Kidney (tissue), 14 donors: ENCODE measurements around the gene NOC4L. TPM values are rescaled to one million over a fixed set of nuclear protein-coding genes. Genes with fewer than 3 reads are reported as not detected.

Experiments
- DNase-seq, 5 donors: peaks; one replicate each; pipeline ENCODE4 v3.0.0-alpha.2; 2013 to 2020
- FAIRE-seq: peaks from 2 replicates; lab custom pipeline; 2012; peaks lifted over from hg19 to GRCh38; lab: Jason Lieb, UNC
- H3K27ac ChIP-seq, 2 donors: one replicate each; pipeline ENCODE4 v1.7.0; 2013; ENCODE audit warnings: low read depth in 2 of 2, low read length in 2 of 2, inconsistent platforms in 1 of 2
- H3K27me3 ChIP-seq: one replicate; pipeline ENCODE4 v1.7.1; 2013; ENCODE audit warnings: low read length, inconsistent platforms; ENCODE audit not compliant: control insufficient read depth, insufficient read depth
- H3K36me3 ChIP-seq, 3 donors: one replicate each; pipeline versions ENCODE4 v1.7.0 to v1.7.1; 2013; ENCODE audit warnings: low read length in 3 of 3, control low read depth in 1 of 3, inconsistent platforms in 1 of 3; ENCODE audit not compliant: insufficient read depth in 3 of 3, control insufficient read depth in 2 of 3
- H3K4me1 ChIP-seq, 3 donors: one replicate each; pipeline versions ENCODE4 v1.7.0 to v1.7.1; 2013; ENCODE audit warnings: low read length in 3 of 3, inconsistent platforms in 1 of 3, low read depth in 1 of 3; ENCODE audit not compliant: control insufficient read depth in 2 of 3, insufficient read depth in 2 of 3
- H3K4me3 ChIP-seq, 3 donors: one replicate each; pipeline versions ENCODE4 v1.7.0 to v1.8.1; 2013; ENCODE audit warnings: low read length in 3 of 3, control low read depth in 1 of 3, inconsistent platforms in 1 of 3
- H3K9ac ChIP-seq, 3 donors: one replicate each; pipeline versions ENCODE4 v1.7.0 to v1.7.1; 2013; ENCODE audit warnings: low read length in 3 of 3, control low read depth in 1 of 3, inconsistent platforms in 1 of 3
- H3K9me3 ChIP-seq, 3 donors: one replicate each; pipeline versions ENCODE4 v1.7.0 to v1.7.1; 2013; ENCODE audit warnings: low read length in 3 of 3, control low read depth in 1 of 3, inconsistent platforms in 1 of 3; ENCODE audit not compliant: control insufficient read depth in 2 of 3, insufficient read depth in 1 of 3
- CTCF ChIP-seq: IDR thresholded peaks from 3 replicates; pipeline ENCODE4 v1.5.1; 2012; ENCODE audit warnings: mild to moderate bottlenecking, moderate library complexity, borderline replicate concordance; ENCODE audit not compliant: insufficient read depth; ENCODE audit errors: extremely low read depth
- intact Hi-C: fragments of 100-400 bp; cut with DNase I; formaldehyde crosslinking; loops from one replicate; pipeline ENCODE4 v1.11.1; 2022
- polyA plus RNA-seq: library from polyadenylated mRNA; stranded (reverse); fragments of 350-450 nt; fragmentation: Illumina TruSeq; extraction: RNeasy Lipid Tissue Mini Kit (QIAGEN cat#74804); gene quantifications from one replicate; pipeline ENCODE4 v1.2.3, GENCODE V29; 2014; ENCODE audit warnings: low read depth, low replicate concordance; ENCODE audit not compliant: insufficient read depth
- total RNA-seq: library from RNA; stranded (reverse); fragmentation: NEBNext Ultra II Directional; extraction: Animal tissue kit (Norgen Biotek cat#: 25700); gene quantifications from one replicate; pipeline ENCODE4 v1.2.1, GENCODE V29; 2021
- donor health status: control.
- donor health status: control.
- donor health status: control.
- donor health status: control.
- donor health status: control.
- donor health status: DM: yes; HTN: yes; CAD: no.
- donor health status: Normal renal cell carcinoma (clear cell type).

NOC4L gene
- total and polyA plus RNA-seq, 2 donors from 2014 or later = 20.0 to 22.3 TPM

GRCh38 chr12:132197581-132198354, 53.5 kb downstream of the NOC4L start:
- Histone ChIP-seq H3K36me3 (no peaks in the 10 kb centered on the region), H3K27me3 (no peaks in the 10 kb centered on the region), H3K4me3 (no peak overlapping the region), H3K9ac (no peak overlapping the region), H3K4me1 (no peaks in the 10 kb centered on the region), H3K9me3 (peaks cover 0 to 5% (median 4%) of the 10 kb centered on the region in 3 donors), H3K27ac (no peak overlapping the region)
- peak in 1 of 5 donors; percentile 72 for DNase-seq
- intact Hi-C loops = no loop called here
- TF ChIP-seq CTCF = no peak
- no peak for FAIRE-seq

- Histone ChIP-seq H3K36me3 (no peaks in the 10 kb centered on the region), H3K4me1 (no peaks in the 10 kb centered on the region), H3K27me3 (no peaks in the 10 kb centered on the region), H3K4me3 (no peak overlapping the region), H3K9ac (no peak overlapping the region), H3K27ac (no peak overlapping the region), H3K9me3 (peaks cover 0 to 1% (median under 1%) of the 10 kb centered on the region in 3 donors)
- TF ChIP-seq CTCF = no peak
- no peak for FAIRE-seq
- no peak for DNase-seq
- intact Hi-C loops = no loop called here
Observed at GRCh38 chr12:132199101-132199500, 54.8 kb downstream of the NOC4L start.

- no peak for FAIRE-seq
- intact Hi-C loops = no loop called here
- no peak for TF ChIP-seq CTCF
- no peak overlapping the region for H3K27ac ChIP-seq
- no peaks in the 10 kb centered on the region for H3K36me3 ChIP-seq
- H3K27me3 ChIP-seq = no peaks in the 10 kb centered on the region
- H3K9me3 ChIP-seq = no peaks in the 10 kb centered on the region
- H3K4me3 ChIP-seq = no peak overlapping the region
- H3K4me1 ChIP-seq = peaks cover 0 to 1% (median 0%) of the 10 kb centered on the region in 3 donors
- no peak overlapping the region for H3K9ac ChIP-seq
- DNase-seq = no peak
Observed at GRCh38 chr12:132199526-132200319, 55.5 kb downstream of the NOC4L start.
